NCI-H1105 (cell line): ENCODE measurements around the gene DYSF.

Experiments used
- DNase-seq: peaks from one replicate; lab custom pipeline; 2025; lab: John Stamatoyannopoulos, UW

DYSF gene

GRCh38 chr2:71603311-71603811, 150.0 kb downstream of the DYSF start:
- no peak for DNase-seq

GRCh38 chr2:71603851-71604725, 150.7 kb downstream of the DYSF start:
- DNase-seq = no peak

GRCh38 chr2:71604726-71605120, 151.4 kb downstream of the DYSF start:
- no peak for DNase-seq

- no peak for DNase-seq
Measured at GRCh38 chr2:71605173-71605641, 151.8 kb downstream of the DYSF start.

- DNase-seq = no peak
Measured at GRCh38 chr2:71605781-71606241, 152.4 kb downstream of the DYSF start.

GRCh38 chr2:71606244-71606643, 152.9 kb downstream of the DYSF start:
- no peak for DNase-seq

- DNase-seq = no peak
Measured at GRCh38 chr2:71607151-71607889, 154.0 kb downstream of the DYSF start.

- no peak for DNase-seq
Measured at GRCh38 chr2:71608034-71608433, 154.7 kb downstream of the DYSF start.

GRCh38 chr2:71608441-71608840, 155.1 kb downstream of the DYSF start:
- DNase-seq = no peak

GRCh38 chr2:71609029-71609428, 155.7 kb downstream of the DYSF start:
- no peak for DNase-seq

GRCh38 chr2:71609441-71609840, 156.1 kb downstream of the DYSF start:
- no peak for DNase-seq

- no peak for DNase-seq
Measured at GRCh38 chr2:71609958-71610357, 156.6 kb downstream of the DYSF start.

GRCh38 chr2:71610671-71611070, 157.3 kb downstream of the DYSF start:
- DNase-seq = no peak

- DNase-seq = no peak
Measured at GRCh38 chr2:71611247-71611646, 157.9 kb downstream of the DYSF start.

- no peak for DNase-seq
Measured at GRCh38 chr2:71611781-71612527, 158.6 kb downstream of the DYSF start.

- no peak for DNase-seq
Measured at GRCh38 chr2:71612581-71613402, 159.4 kb downstream of the DYSF start.

GRCh38 chr2:71613403-71613952, 160.1 kb downstream of the DYSF start:
- DNase-seq = no peak

- DNase-seq = no peak
Measured at GRCh38 chr2:71613953-71614925, 160.9 kb downstream of the DYSF start.

GRCh38 chr2:71614976-71615766, 161.8 kb downstream of the DYSF start:
- no peak for DNase-seq
